Measurements from ENCODE around the gene NCKAP5.

DNA sequence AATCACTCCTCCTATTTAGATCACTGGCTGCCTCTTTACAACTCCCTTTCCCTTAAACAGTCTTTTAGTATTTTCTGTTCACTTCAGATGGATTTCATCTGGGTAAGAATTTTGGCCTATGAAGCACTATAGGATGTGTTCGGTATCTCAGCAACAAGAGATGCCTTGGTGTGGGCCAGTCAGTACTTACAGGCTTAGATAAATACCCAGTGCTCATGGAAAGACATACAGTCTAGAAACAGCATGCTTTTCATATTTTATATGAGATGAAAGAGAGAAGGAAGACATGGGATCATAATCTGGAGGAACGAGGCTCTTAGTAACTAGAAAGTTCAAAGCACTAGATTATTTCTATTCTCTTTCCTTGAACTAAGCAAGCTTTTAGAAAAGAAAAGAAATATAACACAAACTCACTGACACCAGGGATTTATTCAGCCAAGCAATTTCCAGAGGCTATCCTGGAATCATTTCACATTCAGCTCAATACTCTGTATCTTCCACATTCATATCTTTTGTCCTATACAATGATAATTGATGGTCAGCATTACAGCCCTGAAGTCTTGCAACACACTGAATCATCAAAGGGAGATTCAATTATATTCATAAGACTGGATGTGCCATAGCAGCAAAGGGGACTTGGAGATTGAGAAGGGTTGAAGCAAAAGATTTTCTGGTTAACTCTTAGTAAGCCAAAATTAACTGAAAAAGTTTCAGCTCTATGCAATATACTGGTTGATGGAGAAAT lies 489.4 kb downstream of the NCKAP5 start:
- no peak for TF ChIP-seq L3MBTL2 (conservative IDR thresholded peaks at IDR 0.05)
- no peak for TF ChIP-seq TARDBP (IDR thresholded peaks at IDR 0.05)
- TF ChIP-seq CTBP1 (IDR thresholded peaks at IDR 0.05; ENCODE audit: borderline replicate concordance), result no peak
- no peak for TF ChIP-seq FOXK2 (IDR thresholded peaks at IDR 0.05)
- TF ChIP-seq BHLHE40 (IDR thresholded peaks at IDR 0.05; ENCODE audit: borderline replicate concordance), result no peak
- TF ChIP-seq FOXM1 (IDR thresholded peaks at IDR 0.05; ENCODE audit: borderline replicate concordance), result no peak
- TF ChIP-seq SP1 (IDR thresholded peaks at IDR 0.05), result no peak
- TF ChIP-seq ELF4 (IDR thresholded peaks at IDR 0.05), result no peak
- no peak for TF ChIP-seq HDGF (IDR thresholded peaks at IDR 0.05; ENCODE audit: borderline replicate concordance)
- TF ChIP-seq SUZ12 (IDR thresholded peaks at IDR 0.05), result no peak
- TF ChIP-seq ARNT (IDR thresholded peaks at IDR 0.05), result no peak
- TF ChIP-seq FOXA1 (IDR thresholded peaks at IDR 0.05), result no peak
- TF ChIP-seq NFRKB (IDR thresholded peaks at IDR 0.05), result no peak

Data from HEK293T (cell line).